HepG2 (cell line): Measurements from ENCODE around the gene TMEM44. TPM values are rescaled to one million over a fixed set of nuclear protein-coding genes. Genes with fewer than 3 reads are reported as not detected.

Experiments
- ARID4A ChIP-seq: sonication (generic); formaldehyde crosslinking; IDR thresholded peaks from 2 replicates; pipeline ENCODE4 v1.5.0; 2020; ENCODE audit warnings: mild to moderate bottlenecking, missing genetic modification reagents, borderline replicate concordance
- ATF7 ChIP-seq, 2 experiments: fragments of 450-650 bp in 1 of 2; sonication (generic) in 1 of 2; formaldehyde crosslinking in 1 of 2; IDR thresholded peaks; 2 replicates each; pipeline versions ENCODE4 v1.4.0 to v1.6.1; 2016 to 2020; ENCODE audit warnings: antibody characterized with exemption in 1 of 2, mild to moderate bottlenecking in 1 of 2, missing genetic modification reagents in 1 of 2
- CEBPB ChIP-seq: IDR thresholded peaks from 2 replicates; pipeline ENCODE4 v1.6.1; 2011; ENCODE audit warnings: low read depth, low read length, improper control_type of control experiment, borderline replicate concordance
- GZF1 ChIP-seq: sonication (generic); formaldehyde crosslinking; IDR thresholded peaks from 2 replicates; pipeline ENCODE4 v1.5.1; 2020; ENCODE audit warnings: mild to moderate bottlenecking, missing genetic modification reagents
- RFXAP ChIP-seq: sonication (generic); formaldehyde crosslinking; IDR thresholded peaks from 2 replicates; pipeline ENCODE4 v1.4.0; 2020; ENCODE audit warnings: missing genetic modification reagents, borderline replicate concordance
- SOX6 ChIP-seq, 2 experiments: fragments of 450-650 bp in 1 of 2; sonication (generic) in 1 of 2; formaldehyde crosslinking in 1 of 2; IDR thresholded peaks; 2 replicates each; pipeline versions ENCODE4 v1.4.0 to v1.6.1; 2017 to 2020; ENCODE audit warnings: antibody characterized with exemption in 1 of 2, mild to moderate bottlenecking in 1 of 2, missing genetic modification reagents in 1 of 2
- ZBTB7A ChIP-seq: sonication (generic); formaldehyde crosslinking; IDR thresholded peaks from 2 replicates; pipeline ENCODE4 v1.8.0; 2022; ENCODE audit warnings: mild to moderate bottlenecking, missing genetic modification reagents
- polyA plus RNA-seq, 8 experiments: library from polyadenylated mRNA; depleted of rRNA in 3 of 8; stranded (reverse) in 7 of 8; unstranded in 1 of 8; fragments of >200 nt; fragmentation: Illumina TruSeq in 4 of 8; extraction: Trizol in 4 of 8; gene quantifications; 2 replicates each; pipeline versions ENCODE4 v1.2.1 to v1.2.3, GENCODE V29; 2011 to 2016; ENCODE audit warnings: low read depth in 4 of 8, missing spikeins in 1 of 8, mixed read lengths in 1 of 8; ENCODE audit not compliant: insufficient read depth in 1 of 8
- total RNA-seq, 5 experiments: library from RNA; depleted of rRNA; stranded (reverse); fragments of >200 nt; fragmentation: Illumina TruSeq; extraction: Trizol; gene quantifications; 2 replicates each; pipeline ENCODE4 v1.2.3, GENCODE V29; 2016; ENCODE audit warnings: low read depth in 1 of 5
- TF ChIP-seq, protein P1 (sequence below): sonication (generic); formaldehyde crosslinking; IDR thresholded peaks from 2 replicates; pipeline ENCODE4 v1.9.0; 2021; ENCODE audit warnings: missing genetic modification reagents, borderline replicate concordance
- TF ChIP-seq, protein P2 (sequence below), 2 experiments: fragments of 450-650 bp in 1 of 2; sonication (generic) in 1 of 2; formaldehyde crosslinking; IDR thresholded peaks; 2 replicates each; pipeline versions ENCODE4 v1.5.0 to v1.8.0; 2020 to 2022; ENCODE audit warnings: mild to moderate bottlenecking in 1 of 2, missing genetic modification reagents in 1 of 2
- TF ChIP-seq, protein P3 (sequence below): sonication (generic); formaldehyde crosslinking; IDR thresholded peaks from 2 replicates; pipeline ENCODE4 v1.4.0; 2020; ENCODE audit warnings: missing genetic modification reagents

The TMEM44 gene
- total and polyA plus RNA-seq, 2 of the 13 experiments (the other 11 are each of a cell fraction or from before 2014, with no cell fraction given), result 7.3 to 13.8 TPM

- TF ChIP-seq ATF7 (IDR thresholded peaks at IDR 0.05) (0 out of 2 replicates have a peak, but pooled peaks have one; percentile 38), ATF7 (CRISPR knock-in tag; IDR thresholded peaks at IDR 0.05) (no peak), GZF1 (CRISPR knock-in tag) (no peak), ARID4A (CRISPR knock-in tag) (0 out of 2 replicates have a peak, but pooled peaks have one; percentile 7), CEBPB (peak; percentile 40; the same call in 1 of the 2 replicates), RFXAP (CRISPR knock-in tag) (peak; percentile 38; the same call in 1 of the 2 replicates), SOX6 (IDR thresholded peaks at IDR 0.05) (no peak), SOX6 (CRISPR knock-in tag; IDR thresholded peaks at IDR 0.05) (0 out of 2 replicates have a peak, but pooled peaks have one; percentile 3), ZBTB7A (CRISPR knock-in tag) (no peak)
- TF ChIP-seq, protein P1, sequence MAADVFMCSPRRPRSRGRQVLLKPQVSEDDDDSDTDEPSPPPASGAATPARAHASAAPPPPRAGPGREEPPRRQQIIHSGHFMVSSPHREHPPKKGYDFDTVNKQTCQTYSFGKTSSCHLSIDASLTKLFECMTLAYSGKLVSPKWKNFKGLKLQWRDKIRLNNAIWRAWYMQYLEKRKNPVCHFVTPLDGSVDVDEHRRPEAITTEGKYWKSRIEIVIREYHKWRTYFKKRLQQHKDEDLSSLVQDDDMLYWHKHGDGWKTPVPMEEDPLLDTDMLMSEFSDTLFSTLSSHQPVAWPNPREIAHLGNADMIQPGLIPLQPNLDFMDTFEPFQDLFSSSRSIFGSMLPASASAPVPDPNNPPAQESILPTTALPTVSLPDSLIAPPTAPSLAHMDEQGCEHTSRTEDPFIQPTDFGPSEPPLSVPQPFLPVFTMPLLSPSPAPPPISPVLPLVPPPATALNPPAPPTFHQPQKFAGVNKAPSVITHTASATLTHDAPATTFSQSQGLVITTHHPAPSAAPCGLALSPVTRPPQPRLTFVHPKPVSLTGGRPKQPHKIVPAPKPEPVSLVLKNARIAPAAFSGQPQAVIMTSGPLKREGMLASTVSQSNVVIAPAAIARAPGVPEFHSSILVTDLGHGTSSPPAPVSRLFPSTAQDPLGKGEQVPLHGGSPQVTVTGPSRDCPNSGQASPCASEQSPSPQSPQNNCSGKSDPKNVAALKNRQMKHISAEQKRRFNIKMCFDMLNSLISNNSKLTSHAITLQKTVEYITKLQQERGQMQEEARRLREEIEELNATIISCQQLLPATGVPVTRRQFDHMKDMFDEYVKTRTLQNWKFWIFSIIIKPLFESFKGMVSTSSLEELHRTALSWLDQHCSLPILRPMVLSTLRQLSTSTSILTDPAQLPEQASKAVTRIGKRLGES, result no peak
- TF ChIP-seq, protein P2, sequence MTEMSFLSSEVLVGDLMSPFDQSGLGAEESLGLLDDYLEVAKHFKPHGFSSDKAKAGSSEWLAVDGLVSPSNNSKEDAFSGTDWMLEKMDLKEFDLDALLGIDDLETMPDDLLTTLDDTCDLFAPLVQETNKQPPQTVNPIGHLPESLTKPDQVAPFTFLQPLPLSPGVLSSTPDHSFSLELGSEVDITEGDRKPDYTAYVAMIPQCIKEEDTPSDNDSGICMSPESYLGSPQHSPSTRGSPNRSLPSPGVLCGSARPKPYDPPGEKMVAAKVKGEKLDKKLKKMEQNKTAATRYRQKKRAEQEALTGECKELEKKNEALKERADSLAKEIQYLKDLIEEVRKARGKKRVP (CRISPR knock-in tag; IDR thresholded peaks at IDR 0.05), result 0 out of 4 replicates have a peak, but pooled peaks of 1 of the 2 experiments have one; percentile 19
- TF ChIP-seq, protein P3, sequence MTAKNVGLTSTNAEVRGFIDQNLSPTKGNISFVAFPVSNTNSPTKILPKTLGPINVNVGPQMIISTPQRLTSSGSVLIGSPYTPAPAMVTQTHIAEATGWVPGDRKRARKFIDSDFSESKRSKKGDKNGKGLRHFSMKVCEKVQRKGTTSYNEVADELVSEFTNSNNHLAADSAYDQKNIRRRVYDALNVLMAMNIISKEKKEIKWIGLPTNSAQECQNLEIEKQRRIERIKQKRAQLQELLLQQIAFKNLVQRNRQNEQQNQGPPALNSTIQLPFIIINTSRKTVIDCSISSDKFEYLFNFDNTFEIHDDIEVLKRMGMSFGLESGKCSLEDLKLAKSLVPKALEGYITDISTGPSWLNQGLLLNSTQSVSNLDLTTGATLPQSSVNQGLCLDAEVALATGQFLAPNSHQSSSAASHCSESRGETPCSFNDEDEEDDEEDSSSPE (CRISPR knock-in tag), result no peak
Measured at GRCh38 chr3:194555175-194556062, 77.8 kb downstream of the TMEM44 start (continued).
